ENCODE results near the gene CD27. TPM values are rescaled to one million over a fixed set of nuclear protein-coding genes. Genes with fewer than 3 reads are reported as not detected.

CD27 gene
- polyA plus RNA-seq, 3 donors = 0.08 to 1.2 (median 0.88) TPM

DNA sequence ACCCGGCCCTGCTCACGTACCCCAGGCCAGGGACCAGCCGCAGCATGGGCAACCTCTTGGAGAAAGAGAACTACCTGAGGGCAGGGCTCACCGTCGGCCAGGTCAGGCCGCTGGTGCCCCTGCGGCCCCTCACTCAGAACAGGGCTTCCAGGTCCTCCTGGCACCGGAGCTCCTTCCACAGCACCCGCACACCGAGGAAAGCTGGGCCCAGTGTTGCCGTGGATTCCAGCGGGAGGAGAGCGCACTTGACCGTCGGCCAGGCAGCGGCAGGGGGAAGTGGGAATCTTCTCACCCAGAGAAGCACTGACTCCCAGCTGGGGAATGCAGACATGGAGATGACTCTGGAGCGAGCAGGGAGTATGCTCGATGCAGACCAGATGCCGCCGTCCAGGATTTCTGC lies 33.7 kb downstream of the CD27 start:
- no peak overlapping the region for H3K4me2 ChIP-seq (replicated peaks; ENCODE audit: extremely low read depth, low read length, poor library complexity, severe bottlenecking)
- H2AFZ ChIP-seq (ENCODE audit: insufficient read depth, low read depth, low read length, poor library complexity, severe bottlenecking) = no peak overlapping the region
- WGBS (ENCODE audit: insufficient coverage) = 97% methylated on average over 18 of the region's 20 CpGs
- H3K27ac Mint-ChIP-seq = no peak overlapping the region
- H3K4me3 Mint-ChIP-seq = no peak overlapping the region
- TF ChIP-seq, protein P1, sequence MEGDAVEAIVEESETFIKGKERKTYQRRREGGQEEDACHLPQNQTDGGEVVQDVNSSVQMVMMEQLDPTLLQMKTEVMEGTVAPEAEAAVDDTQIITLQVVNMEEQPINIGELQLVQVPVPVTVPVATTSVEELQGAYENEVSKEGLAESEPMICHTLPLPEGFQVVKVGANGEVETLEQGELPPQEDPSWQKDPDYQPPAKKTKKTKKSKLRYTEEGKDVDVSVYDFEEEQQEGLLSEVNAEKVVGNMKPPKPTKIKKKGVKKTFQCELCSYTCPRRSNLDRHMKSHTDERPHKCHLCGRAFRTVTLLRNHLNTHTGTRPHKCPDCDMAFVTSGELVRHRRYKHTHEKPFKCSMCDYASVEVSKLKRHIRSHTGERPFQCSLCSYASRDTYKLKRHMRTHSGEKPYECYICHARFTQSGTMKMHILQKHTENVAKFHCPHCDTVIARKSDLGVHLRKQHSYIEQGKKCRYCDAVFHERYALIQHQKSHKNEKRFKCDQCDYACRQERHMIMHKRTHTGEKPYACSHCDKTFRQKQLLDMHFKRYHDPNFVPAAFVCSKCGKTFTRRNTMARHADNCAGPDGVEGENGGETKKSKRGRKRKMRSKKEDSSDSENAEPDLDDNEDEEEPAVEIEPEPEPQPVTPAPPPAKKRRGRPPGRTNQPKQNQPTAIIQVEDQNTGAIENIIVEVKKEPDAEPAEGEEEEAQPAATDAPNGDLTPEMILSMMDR (IDR thresholded peaks at IDR 0.05) = no peak
- H3K9ac ChIP-seq (ENCODE audit: insufficient read depth, low read length, poor library complexity, severe bottlenecking) = no peak overlapping the region
- no peaks in the 10 kb centered on the region for H3K9me3 ChIP-seq (replicated peaks in 1 of 2; ENCODE audit: control insufficient read depth in 1 of 2, insufficient read depth in 1 of 2, low read length in 2 of 2)
- H4K20me1 ChIP-seq (ENCODE audit: insufficient read depth, low read length) = no peaks in the 10 kb centered on the region
- H3K27me3 Mint-ChIP-seq (ENCODE audit: low read depth in 3 of 3) = peaks cover 0 to 3% (median 1%) of the 10 kb centered on the region in 3 donors
- H3K79me2 ChIP-seq (ENCODE audit: insufficient read depth, low read length) = no peaks in the 10 kb centered on the region
- no peaks in the 10 kb centered on the region for H3K27me3 ChIP-seq (ENCODE audit: control insufficient read depth in 2 of 2, insufficient read depth in 2 of 2, low read length in 2 of 2)
- no peak overlapping the region for H3K4me3 ChIP-seq (replicated peaks in 1 of 3; ENCODE audit: low read depth in 2 of 3, low read length in 3 of 3)
- H3K36me3 ChIP-seq (replicated peaks in 1 of 2; ENCODE audit: control insufficient read depth in 1 of 2, insufficient read depth in 2 of 2, low read length in 2 of 2) = no peaks in the 10 kb centered on the region
- DNase-seq = no peak
- intact Hi-C loops (cut with micrococcal nuclease) = no loop called here
- H3K4me1 Mint-ChIP-seq = no peaks in the 10 kb centered on the region
- H3K4me1 ChIP-seq (ENCODE audit: control insufficient read depth in 1 of 2, insufficient read depth in 2 of 2, low read length in 2 of 2) = no peaks in the 10 kb centered on the region
- H3K27ac ChIP-seq (ENCODE audit: low read depth in 1 of 2, low read length in 2 of 2) = no peak overlapping the region
- no peaks in the 10 kb centered on the region for H3K36me3 Mint-ChIP-seq
- no peaks in the 10 kb centered on the region for H3K9me3 Mint-ChIP-seq

DNA sequence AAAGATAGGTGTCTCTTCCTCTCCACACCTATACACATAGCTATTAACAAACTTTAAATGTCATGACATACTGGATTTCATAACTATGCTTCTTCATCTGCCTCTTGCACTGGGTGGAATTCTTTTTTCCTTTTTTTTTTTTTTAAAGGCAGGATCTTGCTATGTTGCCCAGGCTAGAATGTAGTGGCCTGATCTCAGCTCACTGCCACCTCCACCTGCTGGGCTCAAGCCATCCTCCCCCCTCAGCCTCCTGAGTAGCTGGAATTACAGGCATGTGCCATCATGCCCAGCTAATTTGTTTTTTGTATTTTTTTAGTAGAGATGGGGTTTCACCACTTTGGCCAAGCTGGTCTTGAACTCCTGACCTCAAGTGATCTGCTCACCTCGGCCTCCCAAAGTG lies 43.5 kb downstream of the CD27 start:
- H3K36me3 Mint-ChIP-seq = peaks cover 5 to 6% of the 10 kb centered on the region in 2 donors
- Histone ChIP-seq H3K79me2 (ENCODE audit: insufficient read depth, low read length) (peaks cover 14% of the 10 kb centered on the region), H3K36me3 (replicated peaks in 1 of 2; ENCODE audit: control insufficient read depth in 1 of 2, insufficient read depth in 2 of 2, low read length in 2 of 2) (peaks cover 5 to 11% of the 10 kb centered on the region in 2 donors), H3K4me2 (replicated peaks; ENCODE audit: extremely low read depth, low read length, poor library complexity, severe bottlenecking) (no peak overlapping the region), H3K9ac (ENCODE audit: insufficient read depth, low read length, poor library complexity, severe bottlenecking) (no peak overlapping the region), H3K27me3 (ENCODE audit: control insufficient read depth in 2 of 2, insufficient read depth in 2 of 2, low read length in 2 of 2) (no peaks in the 10 kb centered on the region), H3K4me1 (ENCODE audit: control insufficient read depth in 1 of 2, insufficient read depth in 2 of 2, low read length in 2 of 2) (peaks cover 6 to 9% of the 10 kb centered on the region in 2 donors), H2AFZ (ENCODE audit: insufficient read depth, low read depth, low read length, poor library complexity, severe bottlenecking) (no peak overlapping the region), H3K27ac (ENCODE audit: low read depth in 1 of 2, low read length in 2 of 2) (no peak overlapping the region), H4K20me1 (ENCODE audit: insufficient read depth, low read length) (no peaks in the 10 kb centered on the region), H3K9me3 (replicated peaks in 1 of 2; ENCODE audit: control insufficient read depth in 1 of 2, insufficient read depth in 1 of 2, low read length in 2 of 2) (no peaks in the 10 kb centered on the region), H3K4me3 (replicated peaks in 1 of 3; ENCODE audit: low read depth in 2 of 3, low read length in 3 of 3) (no peak overlapping the region)
- TF ChIP-seq, protein P1 (IDR thresholded peaks at IDR 0.05) = no peak
- peaks cover 0 to 8% (median 7%) of the 10 kb centered on the region in 3 donors for H3K27me3 Mint-ChIP-seq (ENCODE audit: low read depth in 3 of 3)
- no peak overlapping the region for H3K4me3 Mint-ChIP-seq
- DNase-seq = no peak
- intact Hi-C loops (cut with micrococcal nuclease) = no loop called here
- peaks cover 6% of the 10 kb centered on the region for H3K4me1 Mint-ChIP-seq
- H3K27ac Mint-ChIP-seq = no peak overlapping the region
- peaks cover 0 to 2% (median 0%) of the 10 kb centered on the region in 7 donors for H3K9me3 Mint-ChIP-seq
- WGBS (ENCODE audit: insufficient coverage) = no CpG with 5 or more reads among the region's 1 CpG
